ENCODE measurements around the gene ATP2A3. TPM values are rescaled to one million over a fixed set of nuclear protein-coding genes. Genes with fewer than 3 reads are reported as not detected.

ATP2A3 gene
- total RNA-seq, 1 experiment from 2014 or later, result 3.3 TPM

- H3K27ac ChIP-seq (ENCODE audit: low read length), result no peak overlapping the region
- H3K9me3 ChIP-seq (ENCODE audit: low read length), result no peaks in the 10 kb centered on the region
- H3K4me2 ChIP-seq (ENCODE audit: low read length), result no peak overlapping the region
- intact Hi-C loops (cut with micrococcal nuclease), result no loop called here
- no peaks in the 10 kb centered on the region for H3K27me3 ChIP-seq (ENCODE audit: low read length)
- no peaks in the 10 kb centered on the region for H3K79me2 ChIP-seq (ENCODE audit: low read length)
- no peak for ATAC-seq
- no peaks in the 10 kb centered on the region for H3K9me2 ChIP-seq (replicated peaks; ENCODE audit: low read length)
- ChIA-PET POLR2A (ENCODE audit: unreplicated experiment) (no interaction called here), CTCF (no interaction called here)
- no peak overlapping the region for H3K9ac ChIP-seq (ENCODE audit: low read length)
- no TSS peak for BruUV-seq (replicated peaks)
- DNase-seq, result no peak
- no peak overlapping the region for H2AFZ ChIP-seq (ENCODE audit: low read length)
- no peak overlapping the region for H3K4me3 ChIP-seq (ENCODE audit: low read length)
- TF ChIP-seq EZH2phosphoT487 (IDR thresholded peaks at IDR 0.05; ENCODE audit: borderline replicate concordance, low read length), result no peak
- no peaks in the 10 kb centered on the region for H3F3A ChIP-seq (ENCODE audit: low read length, unreplicated experiment)
- no peaks in the 10 kb centered on the region for H4K20me1 ChIP-seq (ENCODE audit: low read length)
- peaks cover 21% of the 10 kb centered on the region for H3K4me1 ChIP-seq (ENCODE audit: insufficient read depth, low read length)
- no peaks in the 10 kb centered on the region for H3K36me3 ChIP-seq (ENCODE audit: low read depth, low read length)
Observed at GRCh38 chr17:3961564-3962047, 2.6 kb downstream of the ATP2A3 start.

- H3K9me3 ChIP-seq (ENCODE audit: low read length), result no peaks in the 10 kb centered on the region
- H3K36me3 ChIP-seq (ENCODE audit: low read depth, low read length), result no peaks in the 10 kb centered on the region
- no peak overlapping the region for H3K9ac ChIP-seq (ENCODE audit: low read length)
- H3K79me2 ChIP-seq (ENCODE audit: low read length), result no peaks in the 10 kb centered on the region
- no peaks in the 10 kb centered on the region for H4K20me1 ChIP-seq (ENCODE audit: low read length)
- no peaks in the 10 kb centered on the region for H3K27me3 ChIP-seq (ENCODE audit: low read length)
- no peak overlapping the region for H3K4me3 ChIP-seq (ENCODE audit: low read length)
- H3K4me1 ChIP-seq (ENCODE audit: insufficient read depth, low read length), result peaks cover 21% of the 10 kb centered on the region
- no peaks in the 10 kb centered on the region for H3F3A ChIP-seq (ENCODE audit: low read length, unreplicated experiment)
- no peak overlapping the region for H3K27ac ChIP-seq (ENCODE audit: low read length)
- POLR2A ChIA-PET (ENCODE audit: unreplicated experiment), result no interaction called here
- no peak for TF ChIP-seq CTCF (conservative IDR thresholded peaks at IDR 0.05; ENCODE audit: low read depth, low read length)
- TF ChIP-seq EZH2phosphoT487 (IDR thresholded peaks at IDR 0.05; ENCODE audit: borderline replicate concordance, low read length), result no peak
- no peak for TF ChIP-seq EZH2 (IDR thresholded peaks at IDR 0.05; ENCODE audit: low read length, unreplicated experiment)
- H3K9me2 ChIP-seq (replicated peaks; ENCODE audit: low read length), result no peaks in the 10 kb centered on the region
- no peak overlapping the region for H2AFZ ChIP-seq (ENCODE audit: low read length)
- no TSS peak for BruUV-seq (replicated peaks)
- DNase-seq (no peak), ATAC-seq (no peak)
- CTCF ChIA-PET, result no interaction called here
- no peak overlapping the region for H3K4me2 ChIP-seq (ENCODE audit: low read length)
- intact Hi-C loops (cut with micrococcal nuclease), result no loop called here
Observed at GRCh38 chr17:3960764-3961163, 3.5 kb downstream of the ATP2A3 start.

- H3K4me2 ChIP-seq (ENCODE audit: low read length), result peak overlapping the region; percentile 72
- DNase-seq, result no peak
- no peak for TF ChIP-seq EZH2 (IDR thresholded peaks at IDR 0.05; ENCODE audit: low read length, unreplicated experiment)
- TF ChIP-seq EZH2phosphoT487 (IDR thresholded peaks at IDR 0.05; ENCODE audit: borderline replicate concordance, low read length), result no peak
- no peak for TF ChIP-seq CTCF (conservative IDR thresholded peaks at IDR 0.05; ENCODE audit: low read depth, low read length)
- H3K4me1 ChIP-seq (ENCODE audit: insufficient read depth, low read length), result peaks cover 21% of the 10 kb centered on the region
- intact Hi-C loops (cut with micrococcal nuclease), result no loop called here
- POLR2A ChIA-PET (ENCODE audit: unreplicated experiment), result no interaction called here
- CTCF ChIA-PET, result no interaction called here
- no peaks in the 10 kb centered on the region for H3K79me2 ChIP-seq (ENCODE audit: low read length)
- BruUV-seq (replicated peaks), result no TSS peak
- H3F3A ChIP-seq (ENCODE audit: low read length, unreplicated experiment), result no peaks in the 10 kb centered on the region
- H3K9me2 ChIP-seq (replicated peaks; ENCODE audit: low read length), result no peaks in the 10 kb centered on the region
- H2AFZ ChIP-seq (ENCODE audit: low read length), result 0 out of 2 replicates have a peak overlapping the region, but pooled peaks have one; percentile 40
- no peak overlapping the region for H3K9ac ChIP-seq (ENCODE audit: low read length)
- H3K9me3 ChIP-seq (ENCODE audit: low read length), result no peaks in the 10 kb centered on the region
- H4K20me1 ChIP-seq (ENCODE audit: low read length), result no peaks in the 10 kb centered on the region
- no peaks in the 10 kb centered on the region for H3K27me3 ChIP-seq (ENCODE audit: low read length)
- no peak for ATAC-seq
- H3K36me3 ChIP-seq (ENCODE audit: low read depth, low read length), result no peaks in the 10 kb centered on the region
- peak overlapping the region; percentile 14; the same call in 1 of the 2 replicates for H3K4me3 ChIP-seq (ENCODE audit: low read length)
- peak overlapping the region; percentile 68 for H3K27ac ChIP-seq (ENCODE audit: low read length)
Observed at GRCh38 chr17:3959921-3960601, 4.2 kb downstream of the ATP2A3 start.
